Prostate gland (tissue), 2 donors: ENCODE data around the gene MACIR. TPM values are rescaled to one million over a fixed set of nuclear protein-coding genes. Genes with fewer than 3 reads are reported as not detected.

Experiments
- DNase-seq: peaks from one replicate; pipeline ENCODE4 v3.0.0-alpha.2; 2019; ENCODE audit warnings: low spot score
- H3K27ac ChIP-seq, 2 donors: fragments of 200-600 bp; sonication (generic); 2 replicates each; pipeline ENCODE4 v1.5.1; 2017 to 2019
- H3K27me3 ChIP-seq: fragments of 200-600 bp; sonication (generic); replicated peaks from 2 replicates; pipeline ENCODE4 v1.5.1; 2019; ENCODE audit not compliant: insufficient read depth
- H3K36me3 ChIP-seq, 2 donors: fragments of 200-600 bp; sonication (generic); 1 replicate in 1 of 2; 2 replicates in 1 of 2; pipeline versions ENCODE4 v1.5.1 to v1.8.1; 2017 to 2019
- H3K4me1 ChIP-seq: fragments of 200-600 bp; sonication (generic); replicated peaks from 2 replicates; pipeline ENCODE4 v1.5.1; 2019
- H3K4me3 ChIP-seq, 2 donors: fragments of 200-600 bp; sonication (generic); 2 replicates each; pipeline ENCODE4 v1.5.1; 2017 to 2019
- H3K9me3 ChIP-seq: fragments of 200-600 bp; sonication (generic); 2 replicates; pipeline ENCODE4 v1.5.1; 2017
- POLR2A ChIP-seq: fragments of 450-650 bp; IDR thresholded peaks from one replicate; pipeline ENCODE4 v1.6.1; 2016; ENCODE audit warnings: antibody characterized with exemption, mild to moderate bottlenecking
- POLR2AphosphoS5 ChIP-seq: sonication (generic); formaldehyde crosslinking; IDR thresholded peaks from one replicate; pipeline ENCODE4 v1.6.1; 2017; ENCODE audit warnings: antibody characterized with exemption
- WGBS: methylation state at CpG from one replicate; pipeline ENCODE4 v1.1.5; 2018; 5-methylcytosine and 5-hydroxymethylcytosine counted together
- intact Hi-C: fragments of 100-400 bp; cut with DNase I; formaldehyde crosslinking; loops from one replicate; pipeline ENCODE4 v1.14.2; 2022
- total RNA-seq, 2 donors: library from RNA; depleted of rRNA; stranded (reverse); fragments of >200 nt; gene quantifications; one replicate each; pipeline ENCODE4 v1.1.0, GENCODE V29; 2016
- TF ChIP-seq, protein P1 (sequence below), 4 experiments: fragments of 200-600 bp in 2 of 4; fragments of 450-650 bp in 2 of 4; sonication (generic) in 2 of 4; IDR thresholded peaks; 1 replicate in 3 of 4; 2 replicates in 1 of 4; pipeline ENCODE4 v1.5.1; 2016 to 2019; ENCODE audit warnings: antibody characterized with exemption in 4 of 4, mild to moderate bottlenecking in 2 of 4, moderate library complexity in 2 of 4

The MACIR gene
- total RNA-seq, 2 donors from 2014 or later = 10.4 to 20.1 TPM

DNA sequence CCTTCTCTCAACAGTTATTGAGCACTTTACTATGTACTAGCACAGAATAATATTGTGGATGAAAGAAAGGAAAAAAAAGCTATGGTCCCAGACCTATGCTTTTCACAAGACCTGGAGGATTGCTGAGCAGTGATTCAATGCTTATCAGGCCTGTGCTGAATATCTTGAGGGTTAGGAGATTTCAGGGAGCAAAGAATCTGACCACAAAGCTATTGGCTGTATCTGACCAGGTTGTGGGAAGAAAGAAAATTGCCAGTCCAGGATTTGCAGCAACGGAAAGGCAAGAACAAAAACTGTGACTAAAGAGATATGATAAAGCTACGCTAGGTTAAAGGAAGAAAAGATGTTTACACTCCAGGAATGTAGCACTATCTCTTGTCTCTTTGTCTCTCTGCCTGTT is 14.9 kb upstream of the MACIR start:
- H3K36me3 ChIP-seq = no peaks in the 10 kb centered on the region
- H3K27me3 ChIP-seq = no peaks in the 10 kb centered on the region
- H3K4me1 ChIP-seq = no peaks in the 10 kb centered on the region
- intact Hi-C loops = no loop called here
- no peaks in the 10 kb centered on the region for H3K9me3 ChIP-seq
- DNase-seq = no peak
- WGBS = 59% methylated on average over 2 of the region's 2 CpGs
- TF ChIP-seq POLR2AphosphoS5 (no peak), POLR2A (no peak)
- TF ChIP-seq, protein P1, sequence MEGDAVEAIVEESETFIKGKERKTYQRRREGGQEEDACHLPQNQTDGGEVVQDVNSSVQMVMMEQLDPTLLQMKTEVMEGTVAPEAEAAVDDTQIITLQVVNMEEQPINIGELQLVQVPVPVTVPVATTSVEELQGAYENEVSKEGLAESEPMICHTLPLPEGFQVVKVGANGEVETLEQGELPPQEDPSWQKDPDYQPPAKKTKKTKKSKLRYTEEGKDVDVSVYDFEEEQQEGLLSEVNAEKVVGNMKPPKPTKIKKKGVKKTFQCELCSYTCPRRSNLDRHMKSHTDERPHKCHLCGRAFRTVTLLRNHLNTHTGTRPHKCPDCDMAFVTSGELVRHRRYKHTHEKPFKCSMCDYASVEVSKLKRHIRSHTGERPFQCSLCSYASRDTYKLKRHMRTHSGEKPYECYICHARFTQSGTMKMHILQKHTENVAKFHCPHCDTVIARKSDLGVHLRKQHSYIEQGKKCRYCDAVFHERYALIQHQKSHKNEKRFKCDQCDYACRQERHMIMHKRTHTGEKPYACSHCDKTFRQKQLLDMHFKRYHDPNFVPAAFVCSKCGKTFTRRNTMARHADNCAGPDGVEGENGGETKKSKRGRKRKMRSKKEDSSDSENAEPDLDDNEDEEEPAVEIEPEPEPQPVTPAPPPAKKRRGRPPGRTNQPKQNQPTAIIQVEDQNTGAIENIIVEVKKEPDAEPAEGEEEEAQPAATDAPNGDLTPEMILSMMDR (IDR thresholded peaks at IDR 0.05) = no peak
- no peak overlapping the region for H3K4me3 ChIP-seq
- H3K27ac ChIP-seq = no peak overlapping the region

- Histone ChIP-seq H3K4me3 (no peak overlapping the region), H3K36me3 (no peaks in the 10 kb centered on the region), H3K27ac (no peak overlapping the region), H3K9me3 (no peaks in the 10 kb centered on the region), H3K27me3 (no peaks in the 10 kb centered on the region), H3K4me1 (no peaks in the 10 kb centered on the region)
- intact Hi-C loops = no loop called here
- DNase-seq = no peak
- TF ChIP-seq POLR2AphosphoS5 = no peak
- TF ChIP-seq, protein P1 (IDR thresholded peaks at IDR 0.05) = no peak
- TF ChIP-seq POLR2A = no peak
These were observed 14.2 kb upstream of the MACIR start for GRCh38 chr5:103244398-103244797.

DNA sequence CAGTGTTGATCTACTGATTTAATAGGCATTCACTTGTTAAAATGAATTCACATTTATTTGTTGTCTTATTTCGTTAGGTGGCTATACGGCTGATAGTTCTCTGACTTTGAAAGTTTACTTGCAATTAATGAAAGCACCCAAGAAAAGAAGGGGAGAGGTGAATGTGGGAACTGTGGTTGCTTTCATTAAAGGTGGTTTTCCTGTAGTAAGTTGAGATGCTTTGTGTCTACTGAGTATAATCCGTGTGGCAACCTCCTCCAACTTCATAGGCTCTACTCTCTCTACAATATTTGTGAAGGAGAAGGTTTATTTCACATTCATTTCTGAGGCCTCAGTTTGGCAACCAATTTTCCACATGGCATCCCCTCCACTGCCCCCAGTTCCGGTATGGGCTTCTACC is 12.8 kb upstream of the MACIR start:
- no peak overlapping the region for H3K27ac ChIP-seq
- 89% methylated on average over 4 of the region's 4 CpGs for WGBS
- DNase-seq = no peak
- TF ChIP-seq POLR2AphosphoS5 = no peak
- no peak for TF ChIP-seq POLR2A
- TF ChIP-seq, protein P1 (IDR thresholded peaks at IDR 0.05) = no peak
- H3K4me3 ChIP-seq = no peak overlapping the region
- no peaks in the 10 kb centered on the region for H3K36me3 ChIP-seq
- no peaks in the 10 kb centered on the region for H3K27me3 ChIP-seq
- intact Hi-C loops = no loop called here
- no peaks in the 10 kb centered on the region for H3K4me1 ChIP-seq
- no peaks in the 10 kb centered on the region for H3K9me3 ChIP-seq

DNA sequence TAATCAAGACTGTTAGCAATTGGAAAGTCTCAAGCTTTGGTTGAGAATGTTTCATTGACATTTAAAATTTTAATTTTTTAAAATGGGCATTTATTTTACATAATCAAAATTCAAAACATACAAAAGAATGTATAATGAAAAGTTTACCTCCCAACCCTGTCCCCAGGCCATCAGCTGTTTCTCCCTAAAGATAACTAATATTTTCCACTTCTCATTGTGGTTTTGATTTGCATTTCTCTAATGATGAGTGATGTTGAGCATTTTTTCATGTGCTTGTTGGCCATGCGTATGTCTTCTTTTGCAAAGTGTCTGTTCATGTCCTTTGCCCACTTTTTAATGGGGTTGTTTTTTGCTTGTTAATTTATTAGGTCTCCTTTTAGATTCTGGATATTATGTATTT is 11.4 kb upstream of the MACIR start:
- H3K27ac ChIP-seq = no peak overlapping the region
- no peaks in the 10 kb centered on the region for H3K4me1 ChIP-seq
- intact Hi-C loops = no loop called here
- WGBS = 97% methylated on average over 1 of the region's 1 CpG
- TF ChIP-seq, protein P1 (IDR thresholded peaks at IDR 0.05) = no peak
- TF ChIP-seq POLR2A (no peak), POLR2AphosphoS5 (no peak)
- DNase-seq = no peak
- no peak overlapping the region for H3K4me3 ChIP-seq
- H3K36me3 ChIP-seq = no peaks in the 10 kb centered on the region
- no peaks in the 10 kb centered on the region for H3K27me3 ChIP-seq
- no peaks in the 10 kb centered on the region for H3K9me3 ChIP-seq

DNA sequence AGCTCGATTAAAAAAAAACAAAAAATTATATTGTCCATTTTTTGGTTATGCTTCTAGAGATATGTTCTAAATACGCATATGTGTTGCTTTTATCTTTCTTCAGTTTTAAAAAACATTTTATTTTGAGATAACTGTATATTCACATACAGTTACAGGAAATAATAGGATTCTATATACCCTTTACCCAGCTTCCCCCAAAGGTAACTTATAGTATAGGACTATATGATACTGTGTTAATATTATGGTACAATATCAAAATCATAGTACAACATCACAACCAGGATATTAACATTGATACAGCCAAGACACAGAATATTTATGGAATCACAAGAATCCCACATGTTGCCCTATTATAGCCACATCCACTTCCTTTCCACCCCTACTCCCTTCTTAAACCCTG is 9.5 kb upstream of the MACIR start:
- intact Hi-C loops = no loop called here

More for the DNA sequence above, 9.5 kb upstream of the MACIR start:
- no peaks in the 10 kb centered on the region for H3K4me1 ChIP-seq
- TF ChIP-seq, protein P1 (IDR thresholded peaks at IDR 0.05) = no peak
- TF ChIP-seq POLR2AphosphoS5 (no peak), POLR2A (no peak)
- H3K27me3 ChIP-seq = no peaks in the 10 kb centered on the region
- H3K9me3 ChIP-seq = no peaks in the 10 kb centered on the region
- H3K4me3 ChIP-seq = no peak overlapping the region
- H3K36me3 ChIP-seq = no peaks in the 10 kb centered on the region
- DNase-seq = no peak
- WGBS = 96% methylated on average over 2 of the region's 2 CpGs
- no peak overlapping the region for H3K27ac ChIP-seq
